Endothelial cell of umbilical vein (primary cell): ENCODE measurements around the gene C1orf185. TPM values are rescaled to one million over a fixed set of nuclear protein-coding genes. Genes with fewer than 3 reads are reported as not detected.

Experiments used
- BruUV-seq: library from RNA; stranded (reverse); fragments of 400-500 nt; replicated peaks from 2 replicates; lab custom pipeline; 2021; lab: Mats Ljungman, UMichigan
- CTCF ChIA-PET: fragments of 300-600, 350-600 bp; sonication (Branson Sonifier 250); formaldehyde crosslinking; loops from one replicate; lab custom pipeline; 2021; ENCODE audit warnings: antibody characterized with exemption, inconsistent platforms; lab: Charles Lee
- POLR2A ChIA-PET: fragments of 300-600, 350-600 bp; sonication (Branson Sonifier 250); formaldehyde crosslinking; loops from one replicate; lab custom pipeline; 2021; ENCODE audit warnings: antibody characterized with exemption, inconsistent platforms; lab: Charles Lee
- DNase-seq: peaks from one replicate; pipeline ENCODE4 v3.0.0-alpha.2; 2011; ENCODE audit warnings: low read depth, low spot score
- FAIRE-seq: peaks from 2 replicates; lab custom pipeline; 2011; peaks lifted over from hg19 to GRCh38; lab: Jason Lieb, UNC
- H2AFZ ChIP-seq: 2 replicates; pipeline ENCODE4 v1.6.0; 2012; ENCODE audit warnings: low read depth, low read length, control low read depth, inconsistent platforms
- H3K27ac ChIP-seq: 2 replicates; pipeline ENCODE4 v1.5.1; 2011; ENCODE audit warnings: low read depth, mild to moderate bottlenecking, control low read depth, low read length, moderate library complexity; ENCODE audit not compliant: insufficient read depth
- H3K27me3 ChIP-seq, 2 experiments: 2 replicates each; pipeline versions ENCODE4 v1.6.0 to v1.6.1; 2011; ENCODE audit warnings: low read length in 2 of 2, mixed read lengths in 1 of 2; ENCODE audit not compliant: control insufficient read depth in 2 of 2, insufficient read depth in 2 of 2
- H3K36me3 ChIP-seq, 2 experiments: 2 replicates in 1 of 2; 3 replicates in 1 of 2; pipeline ENCODE4 v1.5.1; 2011; ENCODE audit warnings: low read length in 2 of 2, mild to moderate bottlenecking in 1 of 2, moderate library complexity in 1 of 2; ENCODE audit not compliant: control insufficient read depth in 2 of 2, insufficient read depth in 2 of 2; ENCODE audit errors: extremely low read depth in 1 of 2
- H3K4me1 ChIP-seq: 3 replicates; pipeline ENCODE4 v1.5.1; 2011; ENCODE audit warnings: mild to moderate bottlenecking, low read length; ENCODE audit not compliant: control insufficient read depth, insufficient read depth; ENCODE audit errors: extremely low read depth
- H3K4me2 ChIP-seq: 2 replicates; pipeline ENCODE4 v1.6.1; 2011; ENCODE audit warnings: low read length, control low read depth, mixed read lengths; ENCODE audit not compliant: insufficient read depth
- H3K4me3 ChIP-seq, 3 experiments: fragments of 200-600 bp in 1 of 3; sonication (generic), shearing (Covaris generic) in 1 of 3; replicated peaks in 1 of 3; 2 replicates each; pipeline ENCODE4 v1.5.1; 2011 to 2016; ENCODE audit warnings: control low read depth in 3 of 3, low read length in 3 of 3, mild to moderate bottlenecking in 2 of 3, inconsistent platforms in 1 of 3, low read depth in 1 of 3, moderate library complexity in 1 of 3; ENCODE audit not compliant: insufficient read depth in 1 of 3
- H3K79me2 ChIP-seq: 2 replicates; pipeline ENCODE4 v1.6.0; 2012; ENCODE audit warnings: low read length, inconsistent platforms; ENCODE audit not compliant: control insufficient read depth, insufficient read depth
- H3K9ac ChIP-seq: replicated peaks from 2 replicates; pipeline ENCODE3; 2011; ENCODE audit warnings: low read length, control low read depth; ENCODE audit not compliant: insufficient read depth; ENCODE audit errors: extremely low read depth
- H3K9me1 ChIP-seq: replicated peaks from 3 replicates; pipeline ENCODE4 v1.6.0; 2011; ENCODE audit warnings: mild to moderate bottlenecking, low read length; ENCODE audit not compliant: control insufficient read depth, insufficient read depth; ENCODE audit errors: extremely low read depth
- H3K9me3 ChIP-seq: replicated peaks from 2 replicates; pipeline ENCODE4 v1.5.1; 2012; ENCODE audit warnings: low read length, inconsistent platforms; ENCODE audit not compliant: control insufficient read depth, insufficient read depth
- H4K20me1 ChIP-seq: replicated peaks from 2 replicates; pipeline ENCODE3; 2011; ENCODE audit warnings: mild to moderate bottlenecking, low read length; ENCODE audit not compliant: control insufficient read depth, insufficient read depth; ENCODE audit errors: extremely low read depth
- EZH2 ChIP-seq: IDR thresholded peaks from 2 replicates; pipeline ENCODE4 v1.6.1; 2012; ENCODE audit warnings: borderline replicate concordance, low read depth, mild to moderate bottlenecking, moderate library complexity, low read length, inconsistent platforms; ENCODE audit not compliant: severe bottlenecking
- GATA2 ChIP-seq: IDR thresholded peaks from 2 replicates; pipeline ENCODE4 v1.7.0; 2011; ENCODE audit warnings: low read depth, mild to moderate bottlenecking, moderate library complexity, mixed read lengths, low read length; ENCODE audit not compliant: insufficient read length, insufficient read depth
- POLR2AphosphoS5 ChIP-seq: IDR thresholded peaks from 2 replicates; pipeline ENCODE4 v1.6.1; 2012; ENCODE audit warnings: low read depth, mild to moderate bottlenecking, control low read depth, low read length, moderate library complexity; ENCODE audit not compliant: insufficient read depth
- dilution Hi-C: fragments of 300-500 bp; cut with MboI; formaldehyde crosslinking; loops from one replicate; pipeline ENCODE4 v1.15.0; 2019; ENCODE audit warnings: low sequenced_read_pairs; ENCODE audit not compliant: extremely low pct_ligation_motif_present
- intact Hi-C: fragments of 100-400 bp; cut with micrococcal nuclease; formaldehyde crosslinking; loops from one replicate; pipeline ENCODE4 v1.10.0; 2022
- polyA plus RNA-seq, 4 experiments: library from polyadenylated mRNA; depleted of rRNA in 3 of 4; stranded (reverse) in 3 of 4; unstranded in 1 of 4; fragments of >200 nt; gene quantifications; 2 replicates each; pipeline versions ENCODE4 v1.2.1 to v1.2.3, GENCODE V29; 2011 to 2012; ENCODE audit warnings: missing spikeins in 1 of 4
- total RNA-seq: library from RNA; stranded (reverse); gene quantifications from 2 replicates; pipeline ENCODE4 v1.2.3, GENCODE V29; 2021
- TF ChIP-seq, protein P1 (sequence below), 2 donors: IDR thresholded peaks; 1 replicate in 1 of 2; 2 replicates in 1 of 2; pipeline ENCODE4 v1.5.1; 2011; ENCODE audit warnings: low read length in 2 of 2, mild to moderate bottlenecking in 2 of 2, moderate library complexity in 2 of 2, control low read depth in 1 of 2, inconsistent platforms in 1 of 2, low read depth in 1 of 2; ENCODE audit not compliant: insufficient read depth in 1 of 2; ENCODE audit errors: extremely low read depth in 1 of 2

C1orf185 gene
- total and polyA plus RNA-seq, 2 donors (not counting 3 experiments of a cell fraction or from before 2014, with no cell fraction given) = not detected

DNA sequence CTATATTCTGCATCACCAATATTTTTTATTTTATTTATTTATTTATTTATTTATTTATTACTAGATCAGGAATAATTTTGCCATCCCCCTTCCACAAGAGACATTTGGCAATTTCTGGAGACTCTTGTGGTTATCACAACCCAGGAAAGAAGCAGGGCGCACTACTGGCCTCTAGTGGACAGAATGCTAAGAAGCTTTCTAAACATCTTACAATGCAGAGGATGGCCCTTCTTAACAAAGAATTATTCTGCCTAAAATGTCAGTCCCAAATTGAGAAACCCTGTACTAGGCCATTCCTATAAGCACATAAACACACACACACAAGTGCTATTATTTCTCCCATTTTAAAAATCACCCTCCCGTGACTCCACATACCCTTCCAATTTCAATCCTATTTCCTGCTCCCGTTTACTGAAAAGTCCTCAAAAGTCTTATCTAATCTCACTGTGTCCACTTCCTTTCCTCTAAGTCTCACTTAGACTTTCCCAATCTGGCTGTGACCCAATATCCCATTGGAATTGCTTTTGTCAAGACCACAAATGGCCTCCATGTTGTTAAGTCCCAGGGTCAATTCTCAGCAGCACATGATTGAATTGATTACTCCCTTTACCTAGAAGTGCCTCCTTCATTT is 90.3 kb downstream of the C1orf185 start:
- no peaks in the 10 kb centered on the region for H3K9me3 ChIP-seq
- no peak overlapping the region for H3K27ac ChIP-seq
- POLR2A ChIA-PET = no interaction called here
- no peaks in the 10 kb centered on the region for H4K20me1 ChIP-seq
- peak overlapping the region; percentile 80 for H2AFZ ChIP-seq
- TF ChIP-seq, protein P1, sequence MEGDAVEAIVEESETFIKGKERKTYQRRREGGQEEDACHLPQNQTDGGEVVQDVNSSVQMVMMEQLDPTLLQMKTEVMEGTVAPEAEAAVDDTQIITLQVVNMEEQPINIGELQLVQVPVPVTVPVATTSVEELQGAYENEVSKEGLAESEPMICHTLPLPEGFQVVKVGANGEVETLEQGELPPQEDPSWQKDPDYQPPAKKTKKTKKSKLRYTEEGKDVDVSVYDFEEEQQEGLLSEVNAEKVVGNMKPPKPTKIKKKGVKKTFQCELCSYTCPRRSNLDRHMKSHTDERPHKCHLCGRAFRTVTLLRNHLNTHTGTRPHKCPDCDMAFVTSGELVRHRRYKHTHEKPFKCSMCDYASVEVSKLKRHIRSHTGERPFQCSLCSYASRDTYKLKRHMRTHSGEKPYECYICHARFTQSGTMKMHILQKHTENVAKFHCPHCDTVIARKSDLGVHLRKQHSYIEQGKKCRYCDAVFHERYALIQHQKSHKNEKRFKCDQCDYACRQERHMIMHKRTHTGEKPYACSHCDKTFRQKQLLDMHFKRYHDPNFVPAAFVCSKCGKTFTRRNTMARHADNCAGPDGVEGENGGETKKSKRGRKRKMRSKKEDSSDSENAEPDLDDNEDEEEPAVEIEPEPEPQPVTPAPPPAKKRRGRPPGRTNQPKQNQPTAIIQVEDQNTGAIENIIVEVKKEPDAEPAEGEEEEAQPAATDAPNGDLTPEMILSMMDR (IDR thresholded peaks at IDR 0.05; ENCODE audit: extremely low read depth in 1 of 2, insufficient read depth in 1 of 2, low read depth in 1 of 2, low read length in 2 of 2) = peak; percentile 68 to 79
- TF ChIP-seq GATA2 = peak; percentile 8
- no peak for TF ChIP-seq EZH2
- H3K4me1 ChIP-seq = peaks cover 3% of the 10 kb centered on the region
- H3K36me3 ChIP-seq = no peaks in the 10 kb centered on the region
- BruUV-seq = no TSS peak
- intact Hi-C loops = loop anchor here (1.0 to 2.0 kb wide), 3 partner anchors 44 to 342 kb away; partner anchors contain the start of gene RNF11
- H3K27me3 ChIP-seq = peaks cover 0 to 2% of the 10 kb centered on the region in 2 experiments
- no peaks in the 10 kb centered on the region for H3K9me1 ChIP-seq
- CTCF ChIA-PET = interaction anchor here (0.6 to 5.6 kb wide), 32 partner anchors 9 to 825 kb away, joined by 3 to 123 read pairs (median 4); partner anchors contain the start of genes CDKN2C and RNF11
- H3K4me3 ChIP-seq = no peak overlapping the region
- H3K4me2 ChIP-seq = peak overlapping the region; percentile 29
- peak; percentile 56 for FAIRE-seq
- peak; percentile 73 for DNase-seq
- H3K79me2 ChIP-seq = no peaks in the 10 kb centered on the region
- dilution Hi-C loops = no loop called here
- no peak overlapping the region for H3K9ac ChIP-seq

DNA sequence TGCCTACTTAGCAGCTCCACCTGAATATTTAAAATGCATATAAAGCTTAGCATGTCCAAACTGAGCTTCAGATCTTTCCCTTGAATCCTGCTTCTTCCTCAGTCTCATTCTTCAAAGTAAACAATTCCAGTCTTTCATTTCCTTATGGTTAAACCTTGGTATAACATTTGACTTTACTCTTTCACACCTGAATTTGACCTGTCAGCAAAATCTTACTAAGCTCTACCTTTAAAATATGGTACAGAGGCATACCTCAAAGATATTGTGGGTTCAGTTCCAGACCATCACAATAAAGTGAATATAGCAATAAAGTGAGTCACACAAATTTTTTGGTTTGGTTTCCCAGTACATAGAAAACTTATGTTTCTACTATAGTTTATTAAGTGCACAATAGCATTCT is 91.5 kb downstream of the C1orf185 start:
- TF ChIP-seq POLR2AphosphoS5 (no peak), GATA2 (no peak)
- DNase-seq = no peak
- Histone ChIP-seq H3K9ac (no peak overlapping the region), H3K4me1 (peaks cover 3% of the 10 kb centered on the region), H3K4me3 (no peak overlapping the region), H4K20me1 (no peaks in the 10 kb centered on the region), H2AFZ (no peak overlapping the region), H3K27ac (no peak overlapping the region), H3K79me2 (no peaks in the 10 kb centered on the region), H3K27me3 (peaks cover 0 to 2% of the 10 kb centered on the region in 2 experiments), H3K36me3 (no peaks in the 10 kb centered on the region), H3K9me3 (no peaks in the 10 kb centered on the region), H3K4me2 (no peak overlapping the region), H3K9me1 (no peaks in the 10 kb centered on the region)
- intact Hi-C loops = loop anchor here (2.0 kb wide), 1 partner anchor 341 kb away; no protein-coding TSS in a partner anchor
- no peak for FAIRE-seq
- dilution Hi-C loops = no loop called here
- BruUV-seq = no TSS peak
- ChIA-PET POLR2A (no interaction called here), CTCF (interaction anchor here (0.9 to 1.3 kb wide), 3 partner anchors 25 to 264 kb away, joined by 4 to 9 read pairs (median 7); no protein-coding TSS in a partner anchor)
